K562 (cell line): ENCODE data around the gene AFG1L. TPM values are rescaled to one million over a fixed set of nuclear protein-coding genes. Genes with fewer than 3 reads are reported as not detected.

Experiments
- CBFA2T2 ChIP-seq: fragments of 450-650 bp; conservative IDR thresholded peaks from 2 replicates; pipeline ENCODE4 v1.6.1; 2017; ENCODE audit warnings: mild to moderate bottlenecking
- CBX8 ChIP-seq: fragments of 200-600 bp; sonication (generic); IDR thresholded peaks from 2 replicates; pipeline ENCODE4 v1.6.1; 2012; ENCODE audit warnings: borderline replicate concordance, mixed run types, low read depth, mild to moderate bottlenecking, moderate library complexity, mixed read lengths, low read length, control low read depth, inconsistent platforms; ENCODE audit not compliant: poor library complexity, severe bottlenecking; ENCODE audit errors: extremely low read depth
- CHD7 ChIP-seq: fragments of 200-600 bp; sonication (generic); IDR thresholded peaks from one replicate; pipeline ENCODE4 v1.6.1; 2012; ENCODE audit warnings: mild to moderate bottlenecking, low read depth, low read length, inconsistent platforms
- JUND ChIP-seq, 2 experiments: IDR thresholded peaks; 2 replicates in 1 of 2; 3 replicates in 1 of 2; pipeline ENCODE4 v1.6.1; 2011; ENCODE audit warnings: borderline replicate concordance in 2 of 2, low read depth in 2 of 2, low read length in 2 of 2, improper control_type of control experiment in 1 of 2, missing biosample characterization in 1 of 2, missing genetic modification characterization in 1 of 2, missing genetic modification reagents in 1 of 2
- KDM1A ChIP-seq, 2 experiments: fragments of 450-650 bp; IDR thresholded peaks; 2 replicates each; pipeline ENCODE4 v1.6.1; 2016; ENCODE audit warnings: mild to moderate bottlenecking in 2 of 2
- MBD1 ChIP-seq: fragments of 250-450 bp; sonication (Bioruptor Pico); IDR thresholded peaks from 2 replicates; pipeline ENCODE4 v1.8.0; 2022; ENCODE audit warnings: inconsistent platforms
- MCM3 ChIP-seq: fragments of 450-650 bp; IDR thresholded peaks from 2 replicates; pipeline ENCODE4 v1.6.1; 2016
- MCM5 ChIP-seq: fragments of 450-650 bp; IDR thresholded peaks from 2 replicates; pipeline ENCODE4 v1.6.1; 2016; ENCODE audit warnings: low read depth
- RNF2 ChIP-seq: sonication (generic); IDR thresholded peaks from 2 replicates; pipeline ENCODE4 v1.6.1; 2016
- TCF7 ChIP-seq: sonication (generic); IDR thresholded peaks from 2 replicates; pipeline ENCODE4 v1.6.1; 2016; ENCODE audit warnings: antibody characterized with exemption, borderline replicate concordance
- ZNF395 ChIP-seq: fragments of 200-800 bp; sonication (Bioruptor generic); IDR thresholded peaks from 2 replicates; pipeline ENCODE4 v1.6.1; 2017; ENCODE audit warnings: missing genetic modification characterization, missing compliant biosample characterization
- ZNF764 ChIP-seq: fragments of 250-450 bp; sonication (Bioruptor Pico); IDR thresholded peaks from 2 replicates; pipeline ENCODE4 v1.4.0; 2020; ENCODE audit warnings: low read depth, mild to moderate bottlenecking, moderate library complexity
- polyA plus RNA-seq, 8 experiments: library from polyadenylated mRNA; depleted of rRNA in 4 of 8; stranded (reverse) in 5 of 8; unstranded in 3 of 8; fragments of >200 nt; fragmentation: Nextera tagmentation in 2 of 8; fragmentation: Illumina TruSeq in 1 of 8; extraction: Ambion mirVana in 2 of 8; extraction: Trizol in 1 of 8; gene quantifications; 2 replicates each; pipeline versions ENCODE4 v1.2.1 to v1.2.3, GENCODE V29; 2011 to 2014; ENCODE audit warnings: inconsistent platforms in 1 of 8, missing spikeins in 1 of 8
- total RNA-seq, 7 experiments: library from RNA; depleted of rRNA in 6 of 7; stranded (reverse); fragments of >200 nt in 6 of 7; fragmentation: Illumina TruSeq in 2 of 7; extraction: Trizol in 2 of 7; gene quantifications; 2 replicates each; pipeline versions ENCODE4 v1.2.1 to v1.2.3, GENCODE V29; 2011 to 2021; ENCODE audit warnings: low replicate concordance in 1 of 7

Gene AFG1L
- total and polyA plus RNA-seq, 9 of the 15 experiments (the other 6 are each of a cell fraction or from before 2014, with no cell fraction given) = 2.2 to 15.5 (median 5.8) TPM

- TF ChIP-seq RNF2 (no peak), JUND (IDR thresholded peaks at IDR 0.05; ENCODE audit: borderline replicate concordance, low read depth, low read length) (peak; percentile 32; the same call in 1 of the 2 replicates), JUND (tag; IDR thresholded peaks at IDR 0.05; ENCODE audit: borderline replicate concordance, low read depth, low read length) (no peak), TCF7 (no peak), CBX8 (no peak), CBFA2T2 (no peak), KDM1A (IDR thresholded peaks at IDR 0.05) (no peak), MCM5 (no peak), ZNF764 (CRISPR knock-in tag) (no peak), MCM3 (no peak), CHD7 (no peak), MBD1 (CRISPR knock-in tag) (no peak), ZNF395 (CRISPR knock-in tag) (no peak)
Observed at GRCh38 chr6:108541843-108542759, 247.2 kb downstream of the AFG1L start (continued).
